ENCODE data around the gene OPRM1. TPM values are rescaled to one million over a fixed set of nuclear protein-coding genes. Genes with fewer than 3 reads are reported as not detected.

OPRM1 gene
- total RNA-seq, 1 donor from 2014 or later, result not detected

DNA sequence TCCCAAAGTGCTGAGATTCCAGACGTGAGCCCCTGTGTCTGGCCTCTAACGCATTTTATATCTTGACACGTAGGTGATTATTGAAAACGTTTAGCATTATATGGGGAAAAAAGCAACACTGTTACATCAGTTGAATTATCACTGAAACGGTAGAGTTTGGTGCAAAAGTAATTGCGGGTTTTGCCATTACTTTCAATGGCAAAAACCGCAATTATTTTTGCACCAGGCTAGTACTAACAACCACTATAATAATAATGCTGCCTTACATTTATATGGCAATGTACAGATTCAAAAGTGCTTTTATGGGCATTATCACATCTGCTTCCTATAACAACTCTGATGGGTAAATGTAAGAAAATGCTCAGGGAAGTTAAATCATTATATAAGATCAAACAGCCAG, 57.3 kb downstream of the OPRM1 start:
- Histone ChIP-seq H3K36me3 (ENCODE audit: control insufficient read depth, insufficient read depth, low read length) (no peaks in the 10 kb centered on the region), H3K4me3 (ENCODE audit: low read depth, low read length) (no peak overlapping the region), H3K27me3 (ENCODE audit: control insufficient read depth, insufficient read depth, low read length) (no peaks in the 10 kb centered on the region)
- DNase-seq (ENCODE audit: low read depth) (no peak), FAIRE-seq (no peak)
- TF ChIP-seq, protein P1, sequence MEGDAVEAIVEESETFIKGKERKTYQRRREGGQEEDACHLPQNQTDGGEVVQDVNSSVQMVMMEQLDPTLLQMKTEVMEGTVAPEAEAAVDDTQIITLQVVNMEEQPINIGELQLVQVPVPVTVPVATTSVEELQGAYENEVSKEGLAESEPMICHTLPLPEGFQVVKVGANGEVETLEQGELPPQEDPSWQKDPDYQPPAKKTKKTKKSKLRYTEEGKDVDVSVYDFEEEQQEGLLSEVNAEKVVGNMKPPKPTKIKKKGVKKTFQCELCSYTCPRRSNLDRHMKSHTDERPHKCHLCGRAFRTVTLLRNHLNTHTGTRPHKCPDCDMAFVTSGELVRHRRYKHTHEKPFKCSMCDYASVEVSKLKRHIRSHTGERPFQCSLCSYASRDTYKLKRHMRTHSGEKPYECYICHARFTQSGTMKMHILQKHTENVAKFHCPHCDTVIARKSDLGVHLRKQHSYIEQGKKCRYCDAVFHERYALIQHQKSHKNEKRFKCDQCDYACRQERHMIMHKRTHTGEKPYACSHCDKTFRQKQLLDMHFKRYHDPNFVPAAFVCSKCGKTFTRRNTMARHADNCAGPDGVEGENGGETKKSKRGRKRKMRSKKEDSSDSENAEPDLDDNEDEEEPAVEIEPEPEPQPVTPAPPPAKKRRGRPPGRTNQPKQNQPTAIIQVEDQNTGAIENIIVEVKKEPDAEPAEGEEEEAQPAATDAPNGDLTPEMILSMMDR (IDR thresholded peaks at IDR 0.05; ENCODE audit: insufficient read depth, low read length, severe bottlenecking), result no peak

DNA sequence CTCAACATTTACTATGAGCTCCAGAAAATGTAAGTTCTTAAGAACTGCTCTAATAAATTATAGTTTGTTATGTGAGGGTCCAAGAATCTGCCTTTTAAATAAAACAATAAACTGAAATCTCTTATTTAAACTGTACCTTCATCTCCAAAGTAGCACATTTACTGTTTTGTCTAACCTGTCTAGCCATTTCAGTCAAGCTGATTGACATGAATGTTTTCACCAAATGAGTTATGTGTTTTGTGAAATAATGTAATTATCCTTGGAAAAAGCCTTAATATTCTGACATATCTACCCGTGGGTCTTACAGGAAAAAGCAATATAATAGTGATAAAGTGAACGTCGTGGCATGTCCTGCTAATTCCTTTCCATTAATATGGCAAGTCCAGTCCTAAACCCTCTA, 57.8 kb downstream of the OPRM1 start:
- Histone ChIP-seq H3K27me3 (ENCODE audit: control insufficient read depth, insufficient read depth, low read length) (no peaks in the 10 kb centered on the region), H3K36me3 (ENCODE audit: control insufficient read depth, insufficient read depth, low read length) (no peaks in the 10 kb centered on the region), H3K4me3 (ENCODE audit: low read depth, low read length) (no peak overlapping the region)
- TF ChIP-seq, protein P1 (IDR thresholded peaks at IDR 0.05; ENCODE audit: insufficient read depth, low read length, severe bottlenecking), result no peak
- FAIRE-seq (no peak), DNase-seq (ENCODE audit: low read depth) (no peak)

DNA sequence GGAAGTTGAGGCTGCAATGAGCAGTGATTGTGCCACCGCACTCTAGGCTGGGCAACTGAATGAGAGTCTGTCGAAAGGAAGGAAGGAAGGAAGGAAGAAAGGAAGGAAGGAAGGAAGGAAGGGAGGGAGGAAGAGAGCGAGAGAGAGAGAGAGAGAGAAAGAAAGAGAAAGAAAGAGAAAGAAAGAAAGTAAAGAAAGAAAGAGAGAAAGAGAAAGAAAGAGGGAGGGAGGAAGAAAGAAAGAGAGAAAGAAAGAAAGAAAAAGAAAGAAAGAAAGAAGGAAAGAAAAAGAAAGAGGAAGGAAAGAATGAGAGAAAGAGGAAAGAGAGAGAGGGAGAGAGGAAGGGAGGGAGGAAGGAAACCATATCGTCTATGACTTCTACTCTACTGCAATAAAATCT, 60.2 kb downstream of the OPRM1 start:
- no peak for DNase-seq (ENCODE audit: low read depth)
- TF ChIP-seq, protein P1 (IDR thresholded peaks at IDR 0.05; ENCODE audit: insufficient read depth, low read length, severe bottlenecking), result no peak
- H3K4me3 ChIP-seq (ENCODE audit: low read depth, low read length), result no peak overlapping the region
- no peaks in the 10 kb centered on the region for H3K27me3 ChIP-seq (ENCODE audit: control insufficient read depth, insufficient read depth, low read length)
- FAIRE-seq, result no peak
- H3K36me3 ChIP-seq (ENCODE audit: control insufficient read depth, insufficient read depth, low read length), result no peaks in the 10 kb centered on the region

DNA sequence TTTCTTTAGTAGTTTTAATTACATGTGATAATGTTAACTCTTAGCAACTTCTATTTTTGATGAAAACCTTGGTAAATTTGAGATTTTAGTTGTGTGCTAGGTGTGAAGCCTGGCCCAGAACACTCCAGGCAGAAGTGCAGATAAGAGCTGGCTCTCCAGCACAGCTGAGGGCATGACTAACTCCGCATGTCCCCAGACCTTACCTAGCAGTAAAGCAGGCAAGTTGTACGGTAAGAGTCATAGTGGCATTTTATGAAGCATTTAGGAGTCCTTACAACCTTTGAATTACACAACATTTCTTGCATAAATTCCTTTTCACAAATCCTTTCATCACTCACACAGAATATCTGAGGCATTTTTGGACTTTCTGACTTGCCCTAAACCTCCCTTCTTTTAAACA, 67.2 kb downstream of the OPRM1 start:
- TF ChIP-seq, protein P1 (IDR thresholded peaks at IDR 0.05; ENCODE audit: insufficient read depth, low read length, severe bottlenecking), result no peak
- H3K27me3 ChIP-seq (ENCODE audit: control insufficient read depth, insufficient read depth, low read length), result no peaks in the 10 kb centered on the region
- no peak for FAIRE-seq
- no peaks in the 10 kb centered on the region for H3K36me3 ChIP-seq (ENCODE audit: control insufficient read depth, insufficient read depth, low read length)
- H3K4me3 ChIP-seq (ENCODE audit: low read depth, low read length), result no peak overlapping the region
- peak; percentile 50 for DNase-seq (ENCODE audit: low read depth)

DNA sequence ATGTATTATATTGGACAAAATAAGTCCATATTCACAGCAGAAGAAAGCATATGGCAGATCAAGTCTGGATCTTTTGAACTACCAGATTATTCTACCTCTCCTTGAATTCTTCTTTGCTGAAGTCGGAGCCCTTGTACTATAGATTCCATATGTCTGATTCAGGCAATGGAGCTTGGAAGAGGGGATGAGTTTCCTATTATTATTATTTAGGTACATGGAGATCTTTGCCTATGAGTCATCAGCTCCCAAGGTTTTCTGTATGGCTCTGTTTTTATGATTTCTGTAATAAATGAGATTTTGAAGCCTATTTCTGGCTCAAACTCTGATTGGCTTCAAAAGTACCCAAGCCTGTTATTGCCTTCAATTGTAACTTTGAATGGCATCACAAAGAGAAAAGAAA, 72.0 kb downstream of the OPRM1 start:
- H3K27me3 ChIP-seq (ENCODE audit: control insufficient read depth, insufficient read depth, low read length), result no peaks in the 10 kb centered on the region
- TF ChIP-seq, protein P1 (IDR thresholded peaks at IDR 0.05; ENCODE audit: insufficient read depth, low read length, severe bottlenecking), result no peak
- no peaks in the 10 kb centered on the region for H3K36me3 ChIP-seq (ENCODE audit: control insufficient read depth, insufficient read depth, low read length)
- DNase-seq (ENCODE audit: low read depth) (peak; percentile 60), FAIRE-seq (no peak)
- H3K4me3 ChIP-seq (ENCODE audit: low read depth, low read length), result no peak overlapping the region

DNA sequence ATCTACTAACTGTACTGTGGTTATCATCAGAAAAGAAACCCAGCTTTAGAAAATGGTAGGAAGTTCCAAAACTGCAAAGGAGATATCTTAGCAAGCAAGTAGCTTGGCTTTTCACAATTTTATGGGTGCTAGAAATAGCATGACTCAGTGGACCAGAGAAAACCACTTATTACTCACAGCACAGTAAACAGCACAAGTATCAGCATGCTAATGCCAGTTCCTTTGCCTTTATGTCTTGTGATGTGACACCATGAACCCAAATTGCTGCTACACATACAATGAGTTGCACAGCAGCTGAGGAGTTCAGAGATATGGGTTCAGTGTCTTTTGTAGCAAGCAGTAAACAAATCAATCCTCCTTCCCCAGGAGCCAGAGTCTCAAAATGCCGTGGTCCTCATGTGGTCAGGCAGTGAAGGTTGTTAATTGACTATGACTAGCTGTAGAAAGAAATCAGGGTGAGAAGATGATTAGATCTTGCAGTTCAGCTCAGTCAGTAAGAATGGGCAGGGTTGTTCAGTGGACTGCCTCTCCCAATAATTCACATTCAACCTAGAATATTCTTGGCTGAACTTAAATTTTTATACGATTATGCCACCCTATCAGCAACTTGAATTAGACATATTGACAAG, 73.3 kb downstream of the OPRM1 start:
- Histone ChIP-seq H3K4me3 (ENCODE audit: low read depth, low read length) (no peak overlapping the region), H3K27me3 (ENCODE audit: control insufficient read depth, insufficient read depth, low read length) (no peaks in the 10 kb centered on the region), H3K36me3 (ENCODE audit: control insufficient read depth, insufficient read depth, low read length) (no peaks in the 10 kb centered on the region)
- FAIRE-seq, result peak; percentile 73
- TF ChIP-seq, protein P1 (IDR thresholded peaks at IDR 0.05; ENCODE audit: insufficient read depth, low read length, severe bottlenecking), result no peak
- peak; percentile 98 for DNase-seq (ENCODE audit: low read depth)

All from bronchial epithelial cell (primary cell).